GM23338 (cell line): ENCODE results near the gene TYRO3.

Source experiments
- CTCF ChIP-seq, 2 experiments: fragments of 200-600 bp in 1 of 2; sonication (generic) in 1 of 2; conservative IDR thresholded peaks; 2 replicates each; pipeline versions ENCODE4 v1.5.1 to v1.6.1; 2016 to 2017; ENCODE audit warnings: antibody characterized with exemption in 2 of 2, low read depth in 2 of 2, mild to moderate bottlenecking in 2 of 2, moderate library complexity in 1 of 2
- EZH2 ChIP-seq: fragments of 200-600 bp; sonication (generic); IDR thresholded peaks from one replicate; pipeline ENCODE4 v1.8.0; 2017; ENCODE audit warnings: antibody characterized with exemption, mild to moderate bottlenecking, low read depth; ENCODE audit not compliant: unreplicated experiment
- JUNB ChIP-seq: IDR thresholded peaks from one replicate; pipeline ENCODE4 v1.6.1; 2016; ENCODE audit warnings: antibody characterized with exemption; ENCODE audit not compliant: unreplicated experiment
- TF ChIP-seq, protein P1 (sequence below): IDR thresholded peaks from 2 replicates; pipeline ENCODE4 v1.6.1; 2016; ENCODE audit warnings: antibody characterized with exemption
- TF ChIP-seq, protein P2 (sequence below): IDR thresholded peaks from one replicate; pipeline ENCODE4 v1.6.1; 2018; ENCODE audit warnings: antibody characterized with exemption; ENCODE audit not compliant: unreplicated experiment

DNA sequence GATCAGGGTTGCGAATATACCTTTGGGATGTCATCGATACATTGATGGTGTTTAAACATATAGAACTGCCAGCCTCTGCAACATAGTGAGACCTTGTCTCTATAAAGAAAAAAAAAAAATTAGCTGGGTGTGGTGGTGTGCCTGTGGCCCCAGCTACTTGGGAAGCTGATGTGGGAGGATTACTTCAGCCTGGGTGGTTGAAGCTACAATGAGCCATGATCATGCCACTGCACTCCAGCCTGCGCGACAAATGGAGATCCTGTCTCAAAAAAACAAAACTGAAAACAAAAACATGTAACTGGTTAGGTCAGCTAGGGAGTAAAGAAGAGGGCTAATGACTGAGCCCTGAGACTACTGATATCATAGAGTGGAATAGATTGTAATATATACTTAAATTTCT lies 70.5 kb downstream of the TYRO3 start:
- TF ChIP-seq, protein P1, sequence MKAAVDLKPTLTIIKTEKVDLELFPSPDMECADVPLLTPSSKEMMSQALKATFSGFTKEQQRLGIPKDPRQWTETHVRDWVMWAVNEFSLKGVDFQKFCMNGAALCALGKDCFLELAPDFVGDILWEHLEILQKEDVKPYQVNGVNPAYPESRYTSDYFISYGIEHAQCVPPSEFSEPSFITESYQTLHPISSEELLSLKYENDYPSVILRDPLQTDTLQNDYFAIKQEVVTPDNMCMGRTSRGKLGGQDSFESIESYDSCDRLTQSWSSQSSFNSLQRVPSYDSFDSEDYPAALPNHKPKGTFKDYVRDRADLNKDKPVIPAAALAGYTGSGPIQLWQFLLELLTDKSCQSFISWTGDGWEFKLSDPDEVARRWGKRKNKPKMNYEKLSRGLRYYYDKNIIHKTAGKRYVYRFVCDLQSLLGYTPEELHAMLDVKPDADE, result no peak
- TF ChIP-seq CTCF (conservative IDR thresholded peaks at IDR 0.05; ENCODE audit: low read depth in 2 of 2) (no peak), EZH2 (no peak), JUNB (no peak)
- TF ChIP-seq, protein P2, sequence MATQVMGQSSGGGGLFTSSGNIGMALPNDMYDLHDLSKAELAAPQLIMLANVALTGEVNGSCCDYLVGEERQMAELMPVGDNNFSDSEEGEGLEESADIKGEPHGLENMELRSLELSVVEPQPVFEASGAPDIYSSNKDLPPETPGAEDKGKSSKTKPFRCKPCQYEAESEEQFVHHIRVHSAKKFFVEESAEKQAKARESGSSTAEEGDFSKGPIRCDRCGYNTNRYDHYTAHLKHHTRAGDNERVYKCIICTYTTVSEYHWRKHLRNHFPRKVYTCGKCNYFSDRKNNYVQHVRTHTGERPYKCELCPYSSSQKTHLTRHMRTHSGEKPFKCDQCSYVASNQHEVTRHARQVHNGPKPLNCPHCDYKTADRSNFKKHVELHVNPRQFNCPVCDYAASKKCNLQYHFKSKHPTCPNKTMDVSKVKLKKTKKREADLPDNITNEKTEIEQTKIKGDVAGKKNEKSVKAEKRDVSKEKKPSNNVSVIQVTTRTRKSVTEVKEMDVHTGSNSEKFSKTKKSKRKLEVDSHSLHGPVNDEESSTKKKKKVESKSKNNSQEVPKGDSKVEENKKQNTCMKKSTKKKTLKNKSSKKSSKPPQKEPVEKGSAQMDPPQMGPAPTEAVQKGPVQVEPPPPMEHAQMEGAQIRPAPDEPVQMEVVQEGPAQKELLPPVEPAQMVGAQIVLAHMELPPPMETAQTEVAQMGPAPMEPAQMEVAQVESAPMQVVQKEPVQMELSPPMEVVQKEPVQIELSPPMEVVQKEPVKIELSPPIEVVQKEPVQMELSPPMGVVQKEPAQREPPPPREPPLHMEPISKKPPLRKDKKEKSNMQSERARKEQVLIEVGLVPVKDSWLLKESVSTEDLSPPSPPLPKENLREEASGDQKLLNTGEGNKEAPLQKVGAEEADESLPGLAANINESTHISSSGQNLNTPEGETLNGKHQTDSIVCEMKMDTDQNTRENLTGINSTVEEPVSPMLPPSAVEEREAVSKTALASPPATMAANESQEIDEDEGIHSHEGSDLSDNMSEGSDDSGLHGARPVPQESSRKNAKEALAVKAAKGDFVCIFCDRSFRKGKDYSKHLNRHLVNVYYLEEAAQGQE, result no peak
